ENCODE data around the gene BCKDHB.

BCKDHB gene

GRCh38 chr6:80319196-80319595 lies 212.7 kb downstream of the BCKDHB start:
- FAIRE-seq, result no peak
- no peak for DNase-seq (ENCODE audit: insufficient read length, low spot score)

- DNase-seq (ENCODE audit: insufficient read length, low spot score), result no peak
- FAIRE-seq, result no peak
These were observed 214.5 kb downstream of the BCKDHB start for GRCh38 chr6:80321011-80321410.

- DNase-seq (ENCODE audit: insufficient read length, low spot score), result no peak
- FAIRE-seq, result no peak
These were observed 219.3 kb downstream of the BCKDHB start for GRCh38 chr6:80325742-80326141.

- FAIRE-seq, result no peak
- DNase-seq (ENCODE audit: insufficient read length, low spot score), result no peak
These were observed 222.2 kb downstream of the BCKDHB start for GRCh38 chr6:80328652-80329051.

GRCh38 chr6:80329496-80329895 lies 223.0 kb downstream of the BCKDHB start:
- FAIRE-seq (no peak), DNase-seq (ENCODE audit: insufficient read length, low spot score) (no peak)

GRCh38 chr6:80330961-80331360 lies 224.5 kb downstream of the BCKDHB start:
- DNase-seq (ENCODE audit: insufficient read length, low spot score) (no peak), FAIRE-seq (no peak)

- DNase-seq (ENCODE audit: insufficient read length, low spot score) (no peak), FAIRE-seq (no peak)
These were observed 225.1 kb downstream of the BCKDHB start for GRCh38 chr6:80331522-80331921.

GRCh38 chr6:80331974-80332373 lies 225.5 kb downstream of the BCKDHB start:
- no peak for DNase-seq (ENCODE audit: insufficient read length, low spot score)
- FAIRE-seq, result no peak

- FAIRE-seq (no peak), DNase-seq (ENCODE audit: insufficient read length, low spot score) (no peak)
These were observed 226.9 kb downstream of the BCKDHB start for GRCh38 chr6:80333342-80333741.

- no peak for DNase-seq (ENCODE audit: insufficient read length, low spot score)
- no peak for FAIRE-seq
These were observed 228.7 kb downstream of the BCKDHB start for GRCh38 chr6:80335121-80335531.

GRCh38 chr6:80336911-80337310 lies 230.4 kb downstream of the BCKDHB start:
- FAIRE-seq (no peak), DNase-seq (ENCODE audit: insufficient read length, low spot score) (no peak)

- no peak for FAIRE-seq
- DNase-seq (ENCODE audit: insufficient read length, low spot score), result peak; percentile 25
These were observed 231.8 kb downstream of the BCKDHB start for GRCh38 chr6:80338201-80338836.

- no peak for FAIRE-seq
These were observed 232.9 kb downstream of the BCKDHB start for GRCh38 chr6:80339421-80339820.

GRCh38 chr6:80340280-80340679 lies 233.8 kb downstream of the BCKDHB start:
- FAIRE-seq (no peak), DNase-seq (ENCODE audit: insufficient read length, low spot score) (no peak)

More at GRCh38 chr6:80339421-80339820, 232.9 kb downstream of the BCKDHB start:
- no peak for DNase-seq (ENCODE audit: insufficient read length, low spot score)

- no peak for FAIRE-seq
- no peak for DNase-seq (ENCODE audit: insufficient read length, low spot score)
These were observed 234.2 kb downstream of the BCKDHB start for GRCh38 chr6:80340686-80341085.

GRCh38 chr6:80341330-80341729 lies 234.9 kb downstream of the BCKDHB start:
- no peak for DNase-seq (ENCODE audit: insufficient read length, low spot score)
- FAIRE-seq, result no peak

- FAIRE-seq (no peak), DNase-seq (ENCODE audit: insufficient read length, low spot score) (no peak)
These were observed 237.0 kb downstream of the BCKDHB start for GRCh38 chr6:80343511-80343910.

- FAIRE-seq, result no peak
These were observed 240.6 kb downstream of the BCKDHB start for GRCh38 chr6:80347101-80347500.

GRCh38 chr6:80348263-80348662 lies 241.8 kb downstream of the BCKDHB start:
- DNase-seq (ENCODE audit: insufficient read length, low spot score) (no peak), FAIRE-seq (no peak)

More at GRCh38 chr6:80347101-80347500, 240.6 kb downstream of the BCKDHB start:
- no peak for DNase-seq (ENCODE audit: insufficient read length, low spot score)

GRCh38 chr6:80356000-80356399 lies 249.5 kb downstream of the BCKDHB start:
- no peak for FAIRE-seq
- DNase-seq (ENCODE audit: insufficient read length, low spot score), result no peak

- no peak for DNase-seq (ENCODE audit: insufficient read length, low spot score)
These were observed 250.1 kb downstream of the BCKDHB start for GRCh38 chr6:80356545-80356944.

GRCh38 chr6:80357081-80357480 lies 250.6 kb downstream of the BCKDHB start:
- no peak for FAIRE-seq
- no peak for DNase-seq (ENCODE audit: insufficient read length, low spot score)

More at GRCh38 chr6:80356545-80356944, 250.1 kb downstream of the BCKDHB start:
- FAIRE-seq, result no peak

GRCh38 chr6:80357674-80358073 lies 251.2 kb downstream of the BCKDHB start:
- no peak for DNase-seq (ENCODE audit: insufficient read length, low spot score)
- no peak for FAIRE-seq
